Trophoblast cell (in vitro differentiated cells and primary cell): ENCODE measurements around the gene PYGO1.

ENCODE experiments used
- DNase-seq, 2 donors: peaks; one replicate each; pipeline ENCODE4 v3.0.0-alpha.2; 2016
- H2AFZ ChIP-seq: 2 replicates; pipeline ENCODE4 v1.6.1; 2013; ENCODE audit warnings: low read length, moderate library complexity, mild to moderate bottlenecking; ENCODE audit not compliant: insufficient read depth, poor library complexity
- H2AK5ac ChIP-seq: 2 replicates; pipeline ENCODE4 v1.6.1; 2013; ENCODE audit warnings: mild to moderate bottlenecking, low read length
- H2BK120ac ChIP-seq: 2 replicates; pipeline ENCODE4 v1.6.1; 2013; ENCODE audit warnings: low read length, mild to moderate bottlenecking, moderate library complexity; ENCODE audit not compliant: insufficient read depth, poor library complexity
- H2BK12ac ChIP-seq: 2 replicates; pipeline ENCODE4 v1.6.1; 2013; ENCODE audit warnings: mild to moderate bottlenecking, low read length, moderate library complexity
- H2BK5ac ChIP-seq: 2 replicates; pipeline ENCODE4 v1.6.1; 2013; ENCODE audit warnings: low read length, low read depth, moderate library complexity, mild to moderate bottlenecking; ENCODE audit not compliant: poor library complexity
- H3K14ac ChIP-seq: 2 replicates; pipeline ENCODE4 v1.6.1; 2013; ENCODE audit warnings: mild to moderate bottlenecking, low read length
- H3K18ac ChIP-seq: 2 replicates; pipeline ENCODE4 v1.6.1; 2013; ENCODE audit warnings: mild to moderate bottlenecking, low read length
- H3K23ac ChIP-seq: 2 replicates; pipeline ENCODE4 v1.6.1; 2013; ENCODE audit warnings: low read length
- H3K27ac ChIP-seq: 2 replicates; pipeline ENCODE4 v1.5.1; 2013; ENCODE audit warnings: low read depth, mild to moderate bottlenecking, inconsistent platforms, low read length, moderate library complexity
- H3K27me3 ChIP-seq: 2 replicates; pipeline ENCODE4 v1.6.1; 2013; ENCODE audit warnings: inconsistent platforms, mild to moderate bottlenecking, low read length, moderate library complexity; ENCODE audit not compliant: insufficient read depth
- H3K36me3 ChIP-seq, 2 experiments: 1 replicate in 1 of 2; 2 replicates in 1 of 2; pipeline ENCODE4 v1.6.1; 2013; ENCODE audit warnings: low read length in 2 of 2, mild to moderate bottlenecking in 2 of 2, moderate library complexity in 1 of 2; ENCODE audit not compliant: insufficient read depth in 2 of 2, control insufficient read depth in 1 of 2
- H3K4ac ChIP-seq: 2 replicates; pipeline ENCODE4 v1.6.1; 2013; ENCODE audit warnings: low read depth, mild to moderate bottlenecking, low read length, moderate library complexity
- H3K4me1 ChIP-seq, 2 experiments: 1 replicate in 1 of 2; 2 replicates in 1 of 2; pipeline ENCODE4 v1.6.1; 2013; ENCODE audit warnings: low read length in 2 of 2, mild to moderate bottlenecking in 2 of 2, moderate library complexity in 1 of 2; ENCODE audit not compliant: insufficient read depth in 2 of 2, control insufficient read depth in 1 of 2
- H3K4me2 ChIP-seq: 2 replicates; pipeline ENCODE4 v1.6.1; 2013; ENCODE audit warnings: inconsistent platforms, mild to moderate bottlenecking, low read length, moderate library complexity
- H3K4me3 ChIP-seq: 2 replicates; pipeline ENCODE4 v1.5.1; 2013; ENCODE audit warnings: mild to moderate bottlenecking, low read depth, low read length, inconsistent platforms
- H3K79me1 ChIP-seq: one replicate; pipeline ENCODE4 v1.6.1; 2013; ENCODE audit warnings: low read length
- H3K79me2 ChIP-seq: 2 replicates; pipeline ENCODE4 v1.6.1; 2013; ENCODE audit warnings: low read length, mild to moderate bottlenecking; ENCODE audit not compliant: control insufficient read depth, insufficient read depth, poor library complexity
- H3K9ac ChIP-seq: 2 replicates; pipeline ENCODE4 v1.6.1; 2013; ENCODE audit warnings: mild to moderate bottlenecking, low read length
- H3K9me3 ChIP-seq: 2 replicates; pipeline ENCODE4 v1.6.1; 2013; ENCODE audit warnings: low read depth, mild to moderate bottlenecking, control low read depth, inconsistent platforms, low read length; ENCODE audit not compliant: insufficient read depth
- H4K12ac ChIP-seq: 2 replicates; pipeline ENCODE4 v1.6.1; 2013; ENCODE audit warnings: low read depth, mild to moderate bottlenecking, low read length, moderate library complexity
- H4K8ac ChIP-seq: 2 replicates; pipeline ENCODE4 v1.6.1; 2013; ENCODE audit warnings: low read depth, mild to moderate bottlenecking, low read length, moderate library complexity
- H4K91ac ChIP-seq: one replicate; pipeline ENCODE4 v1.6.1; 2013; ENCODE audit warnings: low read depth, mild to moderate bottlenecking, low read length, moderate library complexity
- WGBS: extraction: QIAGEN DNeasy Blood & Tissue Kit; methylation state at CpG from one replicate; pipeline ENCODE4 v1.1.7; 2013; ENCODE audit warnings: missing lambda C conversion rate; ENCODE audit not compliant: insufficient read length, insufficient coverage; ENCODE audit errors: extremely low coverage; 5-methylcytosine and 5-hydroxymethylcytosine counted together

Gene PYGO1

DNA sequence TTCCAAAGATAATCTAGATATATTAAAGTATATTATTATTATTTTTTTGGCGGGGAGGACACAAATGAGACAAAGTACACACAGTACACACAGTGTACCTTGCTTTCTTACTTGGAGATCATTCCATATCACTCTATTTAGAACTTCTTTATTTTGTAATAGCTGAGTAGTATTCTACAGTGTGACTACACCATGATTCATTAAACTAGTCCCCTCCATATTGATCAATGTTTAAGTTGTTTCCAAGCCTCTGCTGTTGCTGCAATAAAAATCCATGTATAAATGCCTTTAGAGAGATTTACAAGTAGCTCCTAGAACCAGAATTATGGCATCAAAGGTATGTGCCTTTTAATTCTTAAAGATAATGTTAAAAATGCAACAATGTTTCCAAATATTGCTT lies 38.8 kb downstream of the PYGO1 start:
- H4K91ac ChIP-seq, result no peak overlapping the region
- H2BK5ac ChIP-seq, result no peak overlapping the region
- H3K79me1 ChIP-seq, result peaks cover 9% of the 10 kb centered on the region
- no peak overlapping the region for H4K8ac ChIP-seq
- no peak overlapping the region for H2AFZ ChIP-seq
- no peaks in the 10 kb centered on the region for H3K9me3 ChIP-seq
- H3K9ac ChIP-seq, result no peak overlapping the region
- no peak overlapping the region for H3K4me3 ChIP-seq
- no peaks in the 10 kb centered on the region for H3K79me2 ChIP-seq
- no peak for DNase-seq
- no peak overlapping the region for H3K27ac ChIP-seq
- H2BK120ac ChIP-seq, result no peak overlapping the region
- WGBS, result no CpG with 5 or more reads among the region's 1 CpG
- H3K23ac ChIP-seq, result no peak overlapping the region
- H3K4me1 ChIP-seq, result peaks cover 0 to 9% of the 10 kb centered on the region in 2 experiments
- no peak overlapping the region for H2AK5ac ChIP-seq
- no peaks in the 10 kb centered on the region for H3K27me3 ChIP-seq
- no peak overlapping the region for H2BK12ac ChIP-seq
- H3K14ac ChIP-seq, result no peak overlapping the region
- no peaks in the 10 kb centered on the region for H3K36me3 ChIP-seq
- H3K4ac ChIP-seq, result no peak overlapping the region
- no peak overlapping the region for H3K18ac ChIP-seq
- no peak overlapping the region for H4K12ac ChIP-seq
- no peak overlapping the region for H3K4me2 ChIP-seq

DNA sequence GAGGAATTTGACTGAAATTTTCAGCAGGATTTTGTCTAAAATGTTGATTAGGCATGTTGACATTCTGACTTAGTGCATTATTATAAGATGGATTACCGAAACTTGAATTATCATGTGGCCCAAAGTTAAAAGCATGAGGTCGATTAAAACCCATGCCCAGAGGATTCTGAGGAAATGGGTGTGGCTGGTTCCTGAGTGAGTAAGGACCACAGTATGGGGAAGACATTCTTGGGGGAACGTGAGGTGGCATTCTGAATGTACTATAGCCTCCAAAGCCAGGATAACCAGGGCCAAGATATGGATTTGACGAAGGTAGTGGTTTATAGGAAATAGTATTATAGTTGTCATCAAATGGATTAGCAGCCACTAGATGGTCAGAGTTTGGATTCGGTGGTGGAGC lies 41.4 kb downstream of the PYGO1 start:
- Histone ChIP-seq H2BK5ac (no peak overlapping the region), H4K12ac (no peak overlapping the region), H3K79me2 (no peaks in the 10 kb centered on the region), H3K23ac (no peak overlapping the region), H2AFZ (no peak overlapping the region), H3K4me1 (no peaks in the 10 kb centered on the region), H2AK5ac (no peak overlapping the region), H3K18ac (no peak overlapping the region), H3K36me3 (no peaks in the 10 kb centered on the region), H3K4me3 (no peak overlapping the region), H3K4ac (no peak overlapping the region), H3K4me2 (no peak overlapping the region), H3K27ac (no peak overlapping the region), H2BK120ac (no peak overlapping the region), H4K8ac (no peak overlapping the region), H3K14ac (no peak overlapping the region), H3K9me3 (no peaks in the 10 kb centered on the region), H4K91ac (no peak overlapping the region), H2BK12ac (no peak overlapping the region), H3K27me3 (no peaks in the 10 kb centered on the region), H3K79me1 (no peaks in the 10 kb centered on the region), H3K9ac (no peak overlapping the region)
- DNase-seq, result no peak
- WGBS, result no CpG with 5 or more reads among the region's 5 CpGs

DNA sequence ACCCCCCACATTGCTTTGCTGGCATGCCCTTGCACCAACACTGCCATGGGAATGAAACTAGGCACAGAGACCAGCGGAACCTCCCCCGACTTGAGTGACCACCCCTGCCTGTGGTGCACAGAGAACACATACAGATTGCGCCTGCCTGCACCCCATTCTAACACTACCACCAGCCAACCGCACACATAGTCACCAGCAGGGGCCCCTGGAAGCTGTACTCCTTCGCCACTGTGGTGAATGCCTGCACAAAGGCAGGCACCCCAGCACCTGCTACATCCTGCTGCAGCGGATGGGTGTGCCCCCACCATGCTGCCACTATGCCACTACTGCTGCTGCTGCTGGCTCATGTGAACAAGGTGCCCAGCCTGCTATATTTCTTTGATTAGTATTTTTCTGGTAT lies 52.7 kb downstream of the PYGO1 start:
- no peaks in the 10 kb centered on the region for H3K79me1 ChIP-seq

DNA sequence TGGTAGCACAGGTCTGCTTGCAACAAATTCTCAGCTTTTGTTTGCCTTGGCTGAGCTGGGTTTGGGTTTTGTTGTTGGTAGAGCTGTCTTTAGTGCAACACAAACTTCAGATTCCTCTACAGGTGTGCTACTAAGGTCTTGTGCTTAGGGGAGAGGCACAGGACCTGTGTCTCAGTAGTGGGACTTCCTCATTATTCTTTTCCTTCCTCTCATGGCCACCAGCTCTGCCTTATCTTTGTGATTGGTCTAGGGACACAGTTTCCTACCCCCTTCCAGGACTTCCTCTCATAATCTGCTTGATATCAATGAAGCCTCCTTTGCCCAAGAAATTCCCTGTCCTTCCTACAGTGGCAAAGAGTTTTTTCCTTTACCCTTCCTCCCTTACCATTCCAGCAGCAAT lies 55.2 kb downstream of the PYGO1 start:
- Histone ChIP-seq H3K36me3 (no peaks in the 10 kb centered on the region), H3K27me3 (no peaks in the 10 kb centered on the region), H3K79me1 (no peaks in the 10 kb centered on the region), H3K27ac (no peak overlapping the region), H2BK120ac (no peak overlapping the region), H4K12ac (no peak overlapping the region), H2AFZ (no peak overlapping the region), H4K8ac (no peak overlapping the region), H4K91ac (no peak overlapping the region), H2BK5ac (no peak overlapping the region), H2BK12ac (no peak overlapping the region), H2AK5ac (no peak overlapping the region), H3K18ac (no peak overlapping the region), H3K4me3 (no peak overlapping the region), H3K9me3 (no peaks in the 10 kb centered on the region), H3K4ac (no peak overlapping the region), H3K9ac (no peak overlapping the region), H3K79me2 (no peaks in the 10 kb centered on the region), H3K4me2 (no peak overlapping the region), H3K14ac (no peak overlapping the region), H3K4me1 (peaks cover 0 to 2% of the 10 kb centered on the region in 2 experiments), H3K23ac (no peak overlapping the region)
- no peak for DNase-seq

More for the DNA sequence above, 52.7 kb downstream of the PYGO1 start:
- H2AFZ ChIP-seq, result no peak overlapping the region
- no peak overlapping the region for H3K27ac ChIP-seq
- no peak overlapping the region for H3K23ac ChIP-seq
- H2BK120ac ChIP-seq, result no peak overlapping the region
- H3K79me2 ChIP-seq, result no peaks in the 10 kb centered on the region
- H3K4me3 ChIP-seq, result no peak overlapping the region
- H3K27me3 ChIP-seq, result no peaks in the 10 kb centered on the region
- no peak overlapping the region for H3K18ac ChIP-seq
- peak overlapping the region; percentile 60 for H3K9ac ChIP-seq
- H2BK12ac ChIP-seq, result no peak overlapping the region
- no peaks in the 10 kb centered on the region for H3K9me3 ChIP-seq
- DNase-seq, result no peak
- H4K91ac ChIP-seq, result no peak overlapping the region
- H3K36me3 ChIP-seq, result no peaks in the 10 kb centered on the region
- no peak overlapping the region for H2AK5ac ChIP-seq
- H4K8ac ChIP-seq, result no peak overlapping the region
- no peak overlapping the region for H3K14ac ChIP-seq
- no peak overlapping the region for H3K4ac ChIP-seq
- no CpG with 5 or more reads among the region's 6 CpGs for WGBS
- no peak overlapping the region for H2BK5ac ChIP-seq
- no peak overlapping the region for H3K4me2 ChIP-seq
- no peak overlapping the region for H4K12ac ChIP-seq
- no peaks in the 10 kb centered on the region for H3K4me1 ChIP-seq
